DMS79 treated with DMSO at 0.1 percent for 48 hours (cell line): ENCODE results near the gene FTO.

Source experiments
- DNase-seq: peaks from one replicate; lab custom pipeline; 2025; lab: John Stamatoyannopoulos, UW

Gene FTO

DNA sequence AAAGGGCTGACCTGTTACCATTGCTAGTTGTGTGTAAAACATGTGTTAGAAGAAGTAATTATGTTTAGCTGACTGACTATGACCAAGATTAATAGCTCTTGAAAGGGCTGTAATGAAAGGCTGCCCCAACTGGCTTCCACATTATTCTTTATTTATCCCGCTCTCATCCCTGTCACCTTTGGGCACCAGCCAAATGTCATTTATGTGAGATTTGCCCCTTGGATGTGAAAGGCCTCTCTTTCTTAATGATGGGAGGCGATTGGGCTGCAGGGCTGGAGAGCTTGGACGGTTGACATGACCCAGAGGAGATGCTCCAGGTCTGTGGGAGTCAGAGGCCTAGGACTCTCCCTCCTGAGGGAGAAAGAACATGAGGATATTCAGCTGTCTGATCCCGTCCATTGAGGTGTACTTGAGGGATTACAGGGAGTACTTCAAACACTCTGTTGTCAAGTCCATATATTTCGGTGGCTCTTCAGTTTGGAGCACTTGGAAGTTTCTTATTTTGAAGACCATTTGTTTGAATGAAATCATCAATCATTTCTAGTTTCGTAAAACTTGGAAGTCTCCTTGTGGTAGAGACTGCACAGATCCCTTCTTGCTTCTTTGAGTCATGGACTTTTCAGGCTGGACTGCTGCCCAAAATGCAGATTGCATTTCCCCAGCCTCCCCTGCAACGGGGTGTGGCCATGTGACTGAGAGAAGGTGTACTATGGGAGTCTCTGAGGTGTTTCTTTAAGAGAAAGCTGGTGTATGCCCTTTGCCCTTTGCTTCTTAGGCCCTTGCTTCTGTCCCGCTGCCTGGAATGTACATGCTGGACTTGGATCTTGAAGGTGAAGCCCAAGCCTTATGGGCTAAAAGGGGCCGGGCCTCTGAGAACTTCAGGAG, 51.3 kb downstream of the FTO start:
- peak; percentile 65 for DNase-seq

DNA sequence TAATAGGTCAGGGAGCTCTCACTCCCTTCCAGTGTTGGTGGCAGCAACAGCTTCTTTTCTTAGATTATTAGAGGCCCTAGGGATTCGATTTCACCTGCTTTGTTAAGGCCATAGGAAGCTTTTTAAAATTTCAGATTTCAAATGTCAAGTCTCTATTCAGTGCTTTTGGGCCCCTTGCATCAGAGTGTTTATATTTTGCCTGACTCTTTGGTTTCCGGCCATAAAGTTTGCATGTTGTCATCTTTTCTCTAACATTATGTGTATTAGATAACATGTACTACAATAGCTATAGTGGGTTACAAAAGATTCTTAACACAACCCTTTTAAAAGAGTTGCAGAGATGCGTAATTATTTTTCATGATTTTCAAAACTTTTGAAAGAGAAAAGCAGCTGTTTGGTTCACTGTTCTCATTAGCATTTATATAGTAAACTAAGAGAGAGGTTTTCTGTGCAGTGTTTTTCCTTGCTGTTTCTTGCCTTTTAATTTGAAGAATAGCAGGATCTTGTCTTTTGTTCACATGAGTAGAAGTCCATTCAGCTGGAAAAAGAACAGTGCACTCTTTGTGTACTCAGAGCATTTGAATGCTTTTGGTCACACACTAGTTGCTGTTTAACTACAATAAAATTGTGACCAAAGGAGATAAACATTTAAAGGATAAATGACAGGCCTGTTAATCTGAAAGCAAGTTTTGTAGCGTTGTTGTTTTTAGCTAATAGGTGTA, 52.5 kb downstream of the FTO start:
- DNase-seq: peak; percentile 41

DNA sequence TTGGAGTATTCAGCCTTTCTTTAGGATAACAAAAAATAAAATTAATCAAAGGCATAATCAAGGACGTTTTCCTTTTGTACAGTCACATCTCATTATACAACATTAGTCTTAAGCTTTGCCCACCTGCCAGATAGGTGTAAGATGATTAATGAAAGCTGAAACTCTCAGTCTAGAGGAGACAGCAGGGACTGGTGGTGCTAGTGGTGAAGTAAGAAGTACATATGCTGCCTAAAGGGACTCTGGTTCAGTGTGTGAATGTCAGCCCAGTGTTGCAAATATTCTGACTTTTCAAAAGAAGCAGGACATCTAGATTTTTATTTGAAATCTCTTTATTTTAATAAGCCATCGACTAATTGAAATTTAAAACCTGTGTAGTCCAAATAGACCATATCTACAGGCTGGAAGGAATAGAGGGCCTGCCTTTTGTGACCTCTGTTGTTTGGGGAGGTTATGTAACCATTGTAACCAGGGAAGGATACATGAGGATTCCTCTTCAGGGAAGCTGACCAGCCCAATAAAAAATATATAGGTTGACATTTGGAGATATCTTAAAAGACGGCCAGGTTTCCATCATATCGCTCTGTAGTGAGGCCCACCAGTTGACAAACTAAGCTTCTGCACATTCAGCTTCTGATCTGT, 54.1 kb downstream of the FTO start:
- no peak for DNase-seq

DNA sequence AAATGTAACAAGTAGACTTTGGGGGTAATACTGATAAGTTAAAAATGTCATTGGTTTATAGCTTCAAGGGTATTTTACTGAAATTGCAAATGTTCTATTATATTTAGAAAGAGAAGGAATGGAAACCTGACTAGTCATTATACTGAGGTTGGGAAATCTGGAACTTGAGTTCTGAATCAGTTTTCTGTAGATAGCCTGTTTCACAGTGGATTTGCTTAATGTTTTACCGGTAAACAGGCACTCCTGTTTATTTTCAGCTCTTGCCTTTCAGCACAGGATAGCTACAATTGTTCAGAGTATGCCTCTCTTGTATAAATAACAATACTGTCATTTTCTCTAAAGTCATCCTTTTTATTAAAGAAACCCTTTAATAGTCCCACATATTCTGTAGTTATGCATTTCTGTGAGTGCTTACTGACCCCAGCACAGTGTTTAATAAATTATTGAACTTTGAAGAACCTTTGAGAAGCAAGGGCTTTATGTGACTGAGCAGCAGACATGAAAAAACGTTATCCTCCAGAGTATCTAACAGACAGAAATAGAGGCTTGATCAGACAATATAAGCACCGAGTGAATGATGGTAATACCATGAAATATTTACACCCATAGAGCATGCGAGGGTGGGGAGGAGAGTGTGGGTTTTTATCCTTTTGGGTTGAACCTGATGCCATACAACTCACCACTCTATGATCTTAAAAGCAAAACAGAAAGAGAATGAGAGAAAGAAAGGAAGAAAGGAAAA, 58.2 kb downstream of the FTO start:
- DNase-seq: no peak

DNA sequence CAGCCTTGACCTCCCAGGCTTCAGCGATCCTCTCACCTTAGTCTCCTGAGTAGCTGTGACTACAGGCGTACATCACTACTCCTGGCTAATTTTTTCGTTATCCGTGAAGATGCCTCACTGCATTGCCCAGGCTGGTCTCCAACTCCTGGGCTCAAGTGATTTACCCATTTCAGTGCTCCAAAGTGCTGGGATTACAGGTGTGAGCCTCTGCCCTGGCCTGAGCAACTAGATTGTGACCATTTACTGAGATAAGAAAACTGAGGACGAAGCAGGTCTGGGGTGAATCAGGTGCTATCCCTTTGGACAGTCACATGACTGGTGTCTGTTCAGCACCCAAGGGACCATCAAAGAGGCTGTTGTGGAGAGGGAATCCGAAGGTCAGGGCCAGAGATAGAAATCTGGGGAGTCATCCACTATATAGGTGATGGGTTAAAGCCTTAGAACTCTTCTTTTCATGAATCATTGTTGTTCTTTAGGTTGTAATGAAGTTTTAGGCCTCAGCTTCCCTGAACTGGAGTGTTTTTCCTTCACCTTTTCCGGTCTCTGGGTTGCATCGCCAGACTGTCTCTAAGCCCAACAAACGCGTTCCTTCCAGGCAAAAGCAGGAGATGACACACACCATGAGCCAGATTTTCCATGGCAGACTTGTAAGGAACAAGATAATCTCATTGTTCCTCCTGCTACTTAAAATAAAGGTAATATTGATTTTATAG, 62.5 kb downstream of the FTO start:
- no peak for DNase-seq

DNA sequence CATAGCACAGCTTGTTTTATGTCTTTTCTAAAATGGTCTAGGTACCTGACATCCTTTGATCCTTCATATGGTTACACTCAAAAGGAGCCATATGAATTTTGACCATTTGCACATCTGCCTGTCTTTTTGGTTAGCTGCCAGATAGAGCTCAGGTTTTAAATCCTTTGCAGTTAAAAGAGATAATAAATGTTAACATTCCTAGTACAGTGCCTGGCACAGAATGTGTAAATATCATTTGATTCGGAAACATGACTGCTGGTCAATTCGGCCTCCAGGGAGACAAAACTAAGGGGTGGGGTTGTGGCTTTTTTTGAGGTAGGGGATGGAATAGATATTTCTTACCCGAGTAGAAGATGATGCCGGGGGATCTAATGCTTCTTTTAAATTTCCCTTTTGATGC, 64.2 kb downstream of the FTO start:
- no peak for DNase-seq

DNA sequence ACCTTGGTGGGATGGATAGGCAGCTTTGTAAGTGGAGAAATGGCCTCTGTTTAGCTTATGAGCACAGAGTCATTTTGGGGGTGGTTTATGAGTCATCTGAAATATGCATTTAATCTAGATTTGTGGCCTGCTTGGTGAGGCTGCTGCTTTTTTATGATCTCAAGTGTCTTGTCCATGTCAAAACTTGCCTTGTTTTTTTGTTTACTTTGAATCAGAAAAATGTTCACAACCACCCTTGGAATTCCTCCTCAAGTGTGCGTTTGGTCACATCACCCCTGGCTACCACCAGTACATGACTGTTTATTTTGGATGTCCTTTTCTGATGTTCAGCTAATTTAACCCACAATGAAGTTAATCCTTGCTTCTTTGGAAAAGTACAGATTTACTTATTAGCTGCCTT, 64.6 kb downstream of the FTO start:
- peak; percentile 10 for DNase-seq

DNA sequence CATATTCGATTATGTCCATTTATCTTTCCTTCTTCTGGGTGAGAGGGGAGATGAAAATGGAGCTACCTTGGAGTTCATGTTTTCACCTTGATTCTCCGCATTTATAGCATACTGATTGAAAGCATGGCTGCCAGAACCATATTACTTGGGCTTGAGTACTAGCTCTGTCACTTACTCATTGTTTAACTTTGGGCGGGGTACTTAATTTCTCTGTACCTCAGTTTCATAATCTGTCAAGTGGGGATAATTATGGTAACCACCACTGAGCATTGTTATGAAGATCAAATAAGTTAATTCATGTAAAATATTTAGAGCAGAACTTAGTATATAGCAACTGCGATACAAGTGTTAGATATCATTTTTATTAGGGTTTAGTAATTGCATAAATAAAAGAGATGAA, 65.2 kb downstream of the FTO start:
- DNase-seq: no peak

DNA sequence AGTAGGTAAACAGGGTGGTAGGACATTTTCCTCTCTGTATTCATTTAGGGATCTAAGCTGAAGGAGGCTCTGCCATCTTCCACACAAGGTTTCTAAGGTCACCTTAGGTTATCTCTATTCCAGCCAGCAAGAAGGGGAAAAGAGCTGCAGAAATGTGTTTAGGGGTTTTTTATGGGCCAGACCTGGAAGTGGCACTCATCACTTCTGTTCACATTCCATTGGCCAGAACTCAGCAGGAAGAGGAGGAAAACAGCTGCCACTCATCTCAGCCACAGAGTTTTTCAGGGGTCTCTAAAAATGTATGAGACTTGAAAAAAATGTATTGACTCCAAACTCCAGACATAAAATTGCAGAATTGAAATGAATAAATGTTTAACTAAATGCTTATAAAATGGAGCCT, 65.8 kb downstream of the FTO start:
- DNase-seq: peak; percentile 11

DNA sequence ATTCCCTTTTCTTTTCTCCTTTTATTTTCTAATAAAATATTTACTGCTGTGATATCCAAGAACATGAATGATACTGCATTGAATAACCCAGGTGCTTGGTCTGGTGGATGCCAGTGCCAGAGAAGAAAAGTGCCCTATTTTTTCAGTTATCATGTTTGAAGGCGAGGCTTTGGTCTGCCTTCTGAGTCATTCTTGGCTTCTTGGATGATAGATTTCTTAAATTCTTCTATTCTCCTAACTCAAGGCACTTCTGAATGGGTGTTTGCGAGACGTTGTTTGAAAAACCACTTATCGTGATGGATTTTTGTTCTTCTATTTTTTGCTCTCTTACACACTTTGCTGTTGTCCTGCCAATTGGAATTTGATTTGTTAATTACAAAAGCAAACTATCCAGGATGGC, 66.7 kb downstream of the FTO start:
- no peak for DNase-seq

DNA sequence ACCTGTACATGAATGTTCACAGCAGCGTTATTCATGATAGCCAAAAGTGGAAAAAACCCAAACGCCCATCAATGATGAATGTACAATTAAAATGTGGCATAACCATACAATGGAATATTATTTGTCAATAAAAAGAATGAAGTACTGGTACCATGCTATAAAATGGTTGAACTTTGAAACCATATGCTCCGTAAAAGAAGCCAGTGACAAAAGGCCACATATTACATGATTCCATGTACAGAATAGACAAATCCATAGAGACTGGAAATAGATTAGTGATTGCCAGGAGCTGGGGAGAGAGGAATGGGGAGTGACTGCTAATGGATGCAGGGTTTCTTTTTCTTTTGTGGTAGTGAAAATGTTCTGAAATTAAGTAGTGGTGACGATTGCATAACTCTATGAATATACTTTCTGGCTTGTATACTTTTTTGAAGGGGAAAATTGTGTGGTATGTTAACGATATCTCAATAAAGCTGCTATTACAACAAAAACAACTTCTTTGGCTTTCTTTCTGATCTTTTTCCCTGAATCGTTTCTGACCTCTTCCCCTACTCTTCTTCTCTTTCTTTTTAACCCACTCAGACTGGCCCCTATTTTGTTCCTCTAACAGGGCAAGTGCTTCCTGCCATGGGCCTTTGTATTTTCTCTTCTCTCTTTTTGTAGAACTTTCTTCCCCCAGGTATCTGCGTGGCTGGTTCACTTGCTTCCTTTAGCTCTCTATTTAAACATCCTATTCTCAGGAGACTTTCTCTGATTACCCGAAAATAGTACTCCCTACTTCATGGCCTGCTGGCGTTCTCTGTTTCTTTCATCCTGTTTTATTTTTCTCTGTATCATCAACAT, 67.9 kb downstream of the FTO start:
- DNase-seq: no peak

DNA sequence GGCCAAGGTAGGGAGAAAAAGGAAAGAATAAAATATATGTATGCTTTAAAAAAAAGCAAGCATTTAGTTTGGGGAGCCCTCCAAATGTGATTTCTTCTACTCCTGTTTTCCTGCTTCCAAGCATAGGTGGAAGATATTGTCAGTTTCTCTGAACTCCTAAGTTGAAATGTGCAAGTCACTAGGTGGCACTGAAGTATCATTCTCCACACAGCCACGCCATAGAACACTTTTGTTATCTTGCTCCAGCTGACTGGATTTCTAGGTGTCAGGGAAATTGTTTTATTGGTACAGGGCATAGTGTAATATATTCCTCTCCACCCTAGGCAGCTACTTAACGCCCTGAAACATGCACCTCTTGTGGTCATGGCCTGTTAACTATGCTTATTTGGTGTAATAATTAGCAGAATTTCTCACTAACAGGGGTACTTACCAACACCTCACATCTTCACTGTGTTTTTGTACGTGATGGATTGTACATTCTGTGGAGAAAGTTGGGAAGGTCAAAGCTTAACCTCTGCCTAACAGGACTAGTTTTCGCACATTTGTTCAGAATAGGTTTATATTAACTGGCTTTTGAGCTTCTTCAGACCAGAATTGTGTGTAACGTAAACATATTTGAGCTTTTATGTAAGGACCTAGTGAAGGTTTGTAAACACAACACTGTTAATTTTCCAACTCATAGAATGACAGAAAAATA, 69.3 kb downstream of the FTO start:
- peak; percentile 70 for DNase-seq

DNA sequence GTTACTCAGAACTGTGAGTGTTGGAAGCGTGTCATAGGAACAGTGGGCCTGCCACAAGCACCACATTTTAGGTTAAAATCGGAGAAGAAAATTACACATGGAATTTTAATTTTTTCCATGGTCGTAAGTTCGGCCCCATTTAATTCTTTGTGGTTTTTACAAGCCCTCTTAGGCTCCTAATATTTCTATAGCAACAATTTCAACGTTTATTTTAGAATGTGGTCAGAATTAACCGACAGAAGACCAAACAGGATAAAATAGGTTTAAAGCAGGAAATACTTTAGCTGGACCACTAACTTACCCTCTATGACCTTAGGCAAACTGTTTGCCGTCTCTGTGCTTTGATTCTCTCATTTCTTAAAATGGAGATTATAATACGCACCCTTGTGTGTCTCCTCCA, 69.9 kb downstream of the FTO start:
- DNase-seq: peak; percentile 17

DNA sequence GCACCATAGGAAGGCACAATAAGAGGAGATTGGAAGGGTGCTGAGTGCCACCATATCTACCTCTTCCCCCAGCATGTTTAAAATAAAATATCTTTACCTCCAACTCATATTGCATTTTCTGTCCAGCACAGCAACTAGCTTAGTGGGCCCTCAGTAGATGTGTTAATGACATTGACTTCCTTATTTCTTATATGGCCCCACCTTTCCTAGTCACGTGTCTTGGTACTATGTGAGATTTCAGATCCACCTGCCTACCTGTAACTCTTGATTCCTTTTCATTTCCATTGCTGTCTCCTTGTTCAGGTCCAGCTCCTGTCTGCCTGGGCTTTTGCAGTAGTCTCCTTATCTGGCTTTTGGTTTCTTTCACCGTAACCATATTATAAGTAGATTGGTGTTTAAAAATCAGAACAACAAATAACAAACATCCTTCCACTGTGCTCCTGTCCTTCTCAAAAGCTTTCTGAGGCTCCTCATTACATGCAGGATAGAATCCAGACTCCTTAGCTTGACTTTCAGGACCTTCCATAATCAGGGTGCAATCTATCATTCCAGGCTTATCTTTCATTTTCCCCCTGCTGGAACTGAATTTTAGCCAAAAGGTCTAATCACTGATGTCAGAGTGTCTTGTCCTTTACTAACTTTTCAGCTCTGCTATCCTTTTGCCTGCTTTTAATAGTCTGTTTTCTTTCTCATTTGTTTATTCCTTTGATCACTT, 71.3 kb downstream of the FTO start:
- no peak for DNase-seq

DNA sequence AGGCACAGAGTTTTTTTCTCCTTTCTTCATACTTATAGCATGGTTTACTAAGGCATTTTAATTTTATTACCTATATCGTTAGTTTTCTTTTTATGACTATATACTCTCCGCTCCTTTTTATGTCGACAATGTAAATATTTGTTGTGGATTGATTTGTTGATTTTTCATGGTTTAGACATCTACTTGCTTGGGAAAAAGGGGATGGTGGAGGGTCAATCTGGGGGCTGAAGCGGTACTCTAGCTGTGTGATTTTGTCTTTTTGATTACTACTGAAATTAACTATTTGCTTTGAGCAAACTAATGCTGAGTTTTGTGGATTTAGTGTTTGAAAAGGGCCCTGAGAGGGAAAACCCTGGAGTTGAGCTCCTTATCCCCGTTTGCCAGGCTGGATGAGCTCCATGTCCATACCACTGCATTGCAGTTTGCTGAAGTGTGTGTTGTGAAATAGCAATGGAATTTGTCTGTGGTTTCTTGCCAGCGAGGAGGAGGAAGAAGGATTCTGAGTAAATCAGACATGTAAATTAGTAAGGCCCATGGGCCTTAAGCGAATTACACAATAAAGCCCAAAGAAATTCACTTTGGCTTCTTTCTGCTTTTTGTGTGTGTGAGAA, 72.0 kb downstream of the FTO start:
- no peak for DNase-seq

DNA sequence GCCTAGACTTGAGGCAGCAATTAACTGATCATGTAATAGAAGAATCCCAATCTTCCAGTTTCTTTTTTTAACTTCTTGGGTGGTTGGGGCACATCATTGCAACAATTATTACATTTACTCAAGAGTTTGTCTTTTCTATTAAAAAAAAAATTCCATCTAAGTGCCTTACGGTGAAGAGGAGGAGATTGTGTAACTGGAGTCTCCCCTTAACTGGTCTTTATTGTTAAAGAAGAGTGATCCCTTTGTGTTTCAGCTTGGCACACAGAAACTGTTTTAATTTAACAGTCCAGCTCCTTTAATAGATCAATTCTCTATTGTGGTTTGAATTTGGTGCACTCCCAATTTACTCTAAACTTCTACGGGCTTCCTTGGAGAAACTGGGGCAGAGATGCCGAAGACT, 75.2 kb downstream of the FTO start:
- no peak for DNase-seq

DNA sequence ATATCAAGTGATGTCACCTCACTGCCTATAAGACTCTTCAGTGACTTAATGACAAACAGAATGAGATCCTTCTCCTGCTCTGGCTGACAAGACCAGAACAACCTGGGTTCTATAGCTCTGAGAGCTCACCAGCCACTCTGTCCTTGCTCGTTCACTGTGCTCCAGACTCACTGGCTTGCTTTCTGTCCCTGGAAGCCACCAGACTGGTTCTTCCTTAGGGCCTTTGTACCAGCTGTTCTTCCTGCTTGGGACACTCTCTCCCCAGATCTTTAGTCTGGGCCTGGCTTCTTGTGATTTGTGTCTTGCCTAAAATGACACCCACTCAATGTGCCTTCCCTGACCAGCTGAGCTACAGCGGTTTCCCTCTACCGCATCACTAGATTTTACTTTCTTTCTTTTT, 76.1 kb downstream of the FTO start:
- no peak for DNase-seq

DNA sequence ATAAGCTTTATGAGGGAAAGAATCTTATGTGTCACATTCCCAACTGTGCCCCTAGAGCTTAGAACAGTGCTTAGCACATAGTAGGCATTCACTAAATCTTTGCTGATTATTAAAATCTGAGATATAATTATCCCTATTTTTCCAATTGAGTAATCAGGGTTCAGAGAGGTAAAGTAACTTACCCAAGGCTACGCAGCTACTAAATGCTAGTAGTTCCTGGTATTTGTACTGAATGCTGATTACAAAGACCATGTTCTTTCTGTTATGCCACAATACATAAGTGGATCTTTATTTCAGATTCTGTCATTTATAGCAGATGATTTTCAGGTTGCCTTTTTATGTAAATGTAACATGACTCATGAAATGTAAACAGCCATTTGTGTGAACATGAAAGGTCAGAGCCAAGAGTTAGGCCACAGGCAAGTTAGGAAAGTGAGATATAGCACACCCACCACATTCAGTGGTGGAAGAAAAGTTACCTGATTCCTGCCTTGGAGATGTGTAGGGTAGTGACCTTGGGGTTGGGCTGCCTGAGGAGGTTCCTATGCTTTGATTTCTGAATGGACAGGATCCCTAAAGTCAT, 77.2 kb downstream of the FTO start:
- DNase-seq: no peak

DNA sequence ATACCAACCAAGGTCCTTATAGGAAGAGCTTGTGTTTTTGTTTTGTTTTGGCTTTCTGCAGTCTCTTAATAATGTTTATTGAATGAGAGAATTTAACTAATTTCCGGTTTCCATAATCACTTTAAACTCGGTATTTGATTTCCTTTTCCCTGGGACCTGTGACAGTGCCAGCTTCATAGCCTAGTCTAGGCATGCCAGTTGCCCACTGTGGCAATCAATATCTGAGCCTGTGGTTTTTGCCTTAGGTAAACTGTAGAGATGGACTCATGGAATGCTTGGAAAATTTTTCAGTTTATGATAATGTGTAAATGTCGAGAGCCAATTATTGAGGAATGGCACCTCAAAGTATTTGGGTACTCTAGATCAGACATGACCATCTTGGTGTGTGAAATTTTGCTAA, 78.2 kb downstream of the FTO start:
- DNase-seq: no peak
